CD4-positive, alpha-beta T cell treated with Interleukin-15 for 1 hour (primary cell): Measurements from ENCODE around the gene TTN.
A peak's percentile ranks its signal among the peaks of the same experiment; 100 is the strongest.
"Not testable (repeated sequence)": the region's sequence is repeated elsewhere in the genome, so short reads cannot be mapped to it uniquely, and the experiment has no call there.

Source experiments
- DNase-seq: peaks from one replicate; pipeline ENCODE4 v3.0.0-alpha.2; 2020

Gene TTN

DNA sequence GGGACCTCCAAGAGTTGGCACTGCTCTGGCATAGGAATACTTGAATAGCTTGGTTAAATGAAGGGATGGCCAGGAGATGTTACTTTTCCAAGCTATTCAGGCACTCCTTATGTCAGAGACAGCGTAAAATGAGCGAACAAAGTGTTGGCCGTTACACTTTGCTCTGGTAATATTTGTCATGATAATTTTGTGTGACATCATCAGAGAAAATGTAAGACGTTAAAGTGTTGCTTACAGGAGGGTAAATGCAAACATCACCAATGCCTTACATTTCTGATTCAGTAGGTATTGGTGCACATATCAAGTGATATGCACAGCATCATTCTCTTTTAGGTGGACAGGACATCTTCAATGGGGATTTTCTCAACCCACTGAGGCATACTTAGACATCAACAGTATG is 281.0 kb downstream of the TTN start:
- no peak for DNase-seq

DNA sequence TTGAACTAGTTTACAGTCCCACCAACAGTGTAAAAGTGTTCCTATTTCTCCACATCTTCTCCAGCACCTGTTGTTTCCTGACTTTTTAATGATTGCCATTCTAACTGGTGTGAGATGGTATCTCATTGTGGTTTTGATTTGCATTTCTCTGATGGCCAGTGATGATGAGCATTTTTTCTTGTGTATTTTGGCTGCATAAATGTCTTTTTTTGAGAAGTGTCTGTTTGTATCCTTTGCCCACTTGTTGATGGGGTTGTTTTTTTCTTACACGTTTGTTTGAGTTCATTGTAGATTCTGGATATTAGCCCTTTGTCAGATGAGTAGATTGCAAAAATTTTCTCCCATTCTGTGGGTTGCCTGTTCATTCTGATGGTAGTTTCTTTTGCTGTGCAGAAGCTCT is 281.8 kb downstream of the TTN start:
- not testable (repeated sequence) for DNase-seq

DNA sequence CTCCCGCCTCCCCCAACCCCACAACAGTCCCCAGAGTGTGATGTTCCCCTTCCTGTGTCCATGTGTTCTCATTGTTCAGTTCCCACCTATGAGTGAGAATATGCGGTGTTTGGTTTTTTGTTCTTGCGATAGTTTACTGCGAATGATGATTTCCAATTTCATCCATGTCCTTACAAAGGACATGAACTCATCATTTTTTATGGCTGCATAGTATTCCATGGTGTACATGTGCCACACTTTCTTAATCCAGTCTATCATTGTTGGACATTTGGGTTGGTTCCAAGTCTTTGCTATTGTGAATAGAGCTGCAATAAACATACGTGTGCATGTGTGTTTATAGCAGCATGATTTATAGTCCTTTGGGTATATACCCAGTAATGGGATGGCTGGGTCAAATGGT is 282.2 kb downstream of the TTN start:
- DNase-seq = not testable (repeated sequence)

DNA sequence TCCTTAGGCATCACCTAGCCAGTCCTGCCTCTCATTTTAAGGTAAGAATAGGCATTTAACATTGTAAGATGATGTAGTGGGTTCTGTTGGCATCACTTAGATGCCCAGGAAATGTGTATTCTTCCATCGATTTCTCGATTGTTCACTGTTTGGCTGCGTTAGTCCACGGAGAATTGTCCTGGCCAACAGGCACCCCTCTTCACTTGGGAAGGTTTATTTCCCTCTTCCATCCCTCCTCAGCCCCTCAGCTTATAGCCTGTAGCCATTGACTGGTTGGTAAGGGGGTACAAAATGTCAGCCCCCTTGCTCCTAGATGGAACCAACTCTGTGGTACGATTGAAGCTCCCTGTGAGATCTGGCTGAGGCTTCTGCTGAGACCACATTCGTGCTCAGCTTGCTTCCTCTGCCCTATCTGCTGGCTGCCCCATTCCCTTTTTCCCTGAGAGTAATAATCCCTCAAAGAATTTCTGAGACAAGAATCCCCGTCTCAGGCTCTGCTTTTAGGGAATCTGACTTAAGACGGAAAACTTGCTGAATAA is 283.6 kb downstream of the TTN start:
- DNase-seq = no peak

DNA sequence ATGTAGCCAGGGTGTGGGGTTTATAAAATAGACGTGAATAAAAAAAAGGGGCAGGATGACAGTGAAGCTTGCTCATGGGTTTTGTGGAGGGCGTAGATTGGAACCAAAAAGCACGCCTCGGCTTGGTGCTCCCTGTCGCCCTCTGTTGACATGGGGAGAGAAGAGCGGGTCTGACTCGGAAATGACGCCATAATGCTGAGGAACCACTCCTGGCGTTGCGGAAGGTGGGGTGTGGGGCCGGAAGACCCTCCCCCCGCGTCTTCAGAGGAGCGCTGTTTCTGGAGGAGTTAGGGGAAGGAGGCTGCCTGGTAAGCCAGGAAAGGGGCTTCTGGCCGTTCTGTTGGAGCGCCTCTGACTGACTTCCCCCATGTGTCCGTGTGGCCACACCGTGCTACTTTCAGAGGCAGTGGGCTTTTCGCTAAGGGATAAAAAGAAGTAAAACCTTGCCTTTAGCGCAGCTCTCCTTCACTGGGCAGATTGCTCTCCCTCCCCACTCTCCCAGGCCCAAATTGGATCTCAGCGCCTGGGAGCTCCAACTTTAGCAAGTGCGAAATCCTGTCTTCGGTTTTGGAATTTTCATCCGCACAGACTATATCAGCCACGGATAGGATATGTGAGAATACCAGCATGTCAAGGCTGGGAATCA is 284.1 kb downstream of the TTN start:
- DNase-seq = peak; percentile 86

DNA sequence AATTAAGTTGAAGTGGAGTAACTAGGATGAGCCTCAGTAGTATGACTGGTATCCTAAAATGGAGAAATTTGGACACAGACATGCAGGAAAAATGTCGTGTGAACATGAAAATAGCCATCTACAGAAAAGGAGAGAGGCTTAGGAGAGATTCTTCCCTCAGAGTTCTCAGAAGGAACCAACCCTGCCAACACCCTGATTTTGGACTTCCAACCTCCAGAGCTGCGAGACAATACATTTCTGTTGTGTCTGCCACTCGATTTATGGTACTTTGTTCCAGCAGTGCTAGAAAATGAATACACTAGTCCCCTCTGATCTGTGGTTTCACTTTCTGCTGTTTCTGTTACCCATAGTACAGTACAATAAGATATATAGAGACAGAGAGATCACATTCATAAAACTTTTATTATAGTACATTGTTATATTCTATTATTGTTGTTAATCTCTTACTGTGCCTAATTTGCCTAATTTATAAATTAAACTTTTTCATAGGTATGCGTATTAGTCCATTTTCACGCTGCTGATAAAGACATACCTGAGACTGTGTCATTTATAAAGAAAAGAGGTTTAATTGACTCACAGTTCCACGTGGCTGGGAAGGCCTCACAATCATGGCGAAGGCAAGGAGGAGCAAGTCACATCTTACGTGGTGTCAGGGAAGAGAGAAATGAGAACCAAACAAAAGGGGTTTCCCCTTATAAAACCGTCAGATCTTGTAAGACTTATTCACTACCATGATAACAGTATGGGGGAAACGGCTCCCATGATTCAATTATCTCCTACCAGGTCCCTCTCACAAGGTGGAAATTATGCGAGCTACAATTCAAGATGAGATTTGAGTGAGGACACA is 285.7 kb downstream of the TTN start:
- no peak for DNase-seq

DNA sequence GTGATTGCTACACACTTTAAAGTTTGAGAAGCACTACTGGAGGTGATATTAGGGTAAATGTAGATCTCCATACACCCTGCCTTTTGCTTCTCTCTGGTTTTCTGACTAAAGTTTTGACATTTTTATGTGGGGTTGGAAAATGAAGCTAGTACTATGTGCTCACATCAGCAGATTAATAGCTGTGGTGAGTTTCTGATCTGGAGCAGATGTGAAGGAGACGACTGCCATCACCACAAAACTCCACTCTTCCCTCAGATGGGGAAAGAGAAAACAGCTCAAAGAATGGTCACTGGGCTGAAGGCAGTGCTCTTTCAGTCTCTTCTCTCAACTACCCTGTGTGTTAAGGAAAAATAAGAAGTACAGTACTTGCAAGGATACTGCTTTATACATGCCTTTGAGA is 289.7 kb downstream of the TTN start:
- DNase-seq = no peak

DNA sequence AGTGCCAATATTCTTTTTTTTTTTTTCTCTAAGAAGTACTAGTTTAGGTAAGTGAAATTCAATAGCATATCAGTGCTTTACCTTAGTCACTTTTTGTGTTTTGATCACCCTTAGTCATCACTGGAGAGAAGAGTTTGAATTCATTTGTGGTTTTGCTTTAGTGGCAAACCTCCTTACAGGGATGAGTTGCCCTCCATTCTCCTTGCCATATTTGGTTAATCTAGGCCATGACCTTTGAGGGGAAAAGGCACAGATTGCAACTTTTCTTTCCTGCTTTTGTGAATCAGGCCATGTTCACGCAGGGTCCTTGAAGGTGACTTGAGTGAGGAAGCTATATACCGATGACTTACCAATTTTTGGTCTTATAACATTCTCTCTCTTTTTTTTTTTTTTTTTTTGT is 292.6 kb downstream of the TTN start:
- DNase-seq = no peak

DNA sequence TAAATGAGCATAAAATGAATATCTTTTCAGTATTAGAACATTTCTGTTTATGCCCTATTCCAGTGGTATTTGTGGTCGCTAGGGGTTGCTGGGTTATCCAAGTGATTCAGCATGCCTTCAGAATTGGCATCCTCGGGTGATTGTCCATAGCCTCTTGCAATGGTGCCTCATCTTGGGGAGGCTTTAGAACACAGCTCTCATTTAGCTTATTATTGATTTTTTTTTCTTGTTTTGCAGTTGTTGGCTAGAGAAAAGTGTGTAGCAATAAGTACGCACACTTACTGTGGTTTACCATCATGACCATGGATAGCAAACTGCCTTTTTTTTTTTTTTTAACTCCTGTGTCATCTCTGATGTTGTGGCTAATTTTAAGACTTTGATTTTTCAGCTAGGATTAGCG is 293.3 kb downstream of the TTN start:
- DNase-seq = no peak

DNA sequence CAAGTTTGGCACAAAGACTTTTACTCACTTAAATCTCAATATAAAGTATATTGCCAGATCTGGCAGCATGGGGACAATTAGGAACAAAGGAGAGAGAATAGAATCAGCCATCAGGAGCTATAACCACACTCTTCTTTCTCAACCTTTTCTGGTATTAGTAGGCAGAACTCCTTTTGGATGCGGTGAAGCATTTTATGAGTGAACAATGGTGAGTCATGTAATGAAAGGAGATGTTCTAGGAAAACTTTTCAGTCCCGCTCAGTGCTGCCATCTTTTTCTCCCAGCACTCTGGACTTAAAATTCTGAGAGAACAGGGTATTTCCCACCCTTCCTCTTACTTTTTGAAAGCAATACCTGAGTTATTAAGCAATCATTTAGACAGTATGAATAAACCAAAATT is 294.7 kb downstream of the TTN start:
- DNase-seq = no peak

DNA sequence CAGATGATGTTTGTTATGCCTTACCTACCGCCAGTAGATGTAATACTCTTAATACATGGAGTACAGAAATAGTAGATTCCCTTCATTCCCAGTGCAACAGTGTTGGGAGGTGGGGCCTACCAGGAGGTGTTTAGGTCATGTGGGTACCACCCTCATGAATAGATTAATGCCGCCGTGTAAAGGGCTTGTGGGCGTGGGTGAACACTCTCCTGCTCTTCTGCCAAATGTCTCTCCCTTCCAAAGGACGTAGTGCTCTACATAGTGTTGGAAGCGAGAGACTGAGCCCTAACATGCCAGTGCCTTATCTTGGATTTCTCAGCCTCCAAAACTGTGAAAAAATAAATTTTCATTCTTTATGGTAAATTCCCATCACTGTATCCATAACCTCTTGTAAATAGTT is 296.8 kb downstream of the TTN start:
- DNase-seq = no peak

DNA sequence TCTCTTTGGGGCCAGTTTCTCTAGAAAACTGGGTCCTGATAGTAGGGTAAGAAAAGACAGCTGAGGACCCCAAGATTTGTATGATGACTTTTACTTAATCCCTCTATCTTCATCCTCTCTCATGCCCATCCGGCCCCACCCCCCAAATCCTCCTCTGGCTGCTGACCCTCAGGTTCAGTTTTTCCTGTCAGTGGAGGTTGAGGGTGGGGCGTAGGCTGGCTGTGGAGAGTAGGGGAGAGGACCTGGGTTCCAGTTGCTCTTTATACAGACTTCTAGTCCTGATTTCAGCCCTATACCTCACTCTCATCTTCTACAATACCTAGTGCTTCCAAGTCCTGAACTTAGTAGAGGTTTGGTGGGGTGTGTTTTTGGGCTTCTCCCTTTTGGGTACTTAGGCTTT is 298.6 kb downstream of the TTN start:
- DNase-seq = no peak

DNA sequence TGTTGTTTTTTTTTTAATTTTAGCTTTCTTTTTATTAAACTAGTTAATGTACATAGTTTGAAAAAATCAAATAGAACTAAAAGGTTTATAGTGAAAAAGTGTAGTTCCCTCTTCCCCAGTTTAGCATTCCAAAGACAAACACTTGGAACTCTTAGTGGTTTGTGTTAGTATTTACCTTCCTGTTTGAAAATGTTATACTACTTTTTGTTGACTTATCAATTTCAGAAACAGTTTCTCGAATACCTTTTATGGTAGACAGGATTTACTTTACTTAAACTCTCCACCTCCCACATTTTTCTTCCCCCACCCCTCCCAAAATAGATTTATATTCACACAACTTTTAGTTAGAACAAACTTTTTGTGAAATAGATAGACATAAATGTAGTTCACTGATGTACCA is 300.3 kb downstream of the TTN start:
- no peak for DNase-seq

DNA sequence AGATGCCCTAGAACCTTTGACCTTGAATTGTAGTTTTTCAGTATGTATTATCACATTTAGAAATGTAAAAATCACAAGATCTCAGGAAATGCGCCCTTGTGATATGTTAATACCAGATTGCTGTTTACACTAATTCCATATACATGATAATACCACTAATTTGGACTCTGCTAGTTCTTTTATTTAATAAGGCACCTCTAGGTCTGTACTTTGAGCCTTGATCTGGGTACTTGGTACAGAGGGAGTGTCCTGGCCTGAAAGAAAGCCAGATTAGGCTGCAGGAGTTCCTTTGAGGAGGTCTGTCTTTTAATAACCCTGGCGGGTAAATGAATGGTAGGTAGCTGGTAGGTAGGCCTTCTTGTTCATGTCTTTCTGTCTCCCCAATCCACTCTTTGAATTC is 300.7 kb downstream of the TTN start:
- DNase-seq = no peak

DNA sequence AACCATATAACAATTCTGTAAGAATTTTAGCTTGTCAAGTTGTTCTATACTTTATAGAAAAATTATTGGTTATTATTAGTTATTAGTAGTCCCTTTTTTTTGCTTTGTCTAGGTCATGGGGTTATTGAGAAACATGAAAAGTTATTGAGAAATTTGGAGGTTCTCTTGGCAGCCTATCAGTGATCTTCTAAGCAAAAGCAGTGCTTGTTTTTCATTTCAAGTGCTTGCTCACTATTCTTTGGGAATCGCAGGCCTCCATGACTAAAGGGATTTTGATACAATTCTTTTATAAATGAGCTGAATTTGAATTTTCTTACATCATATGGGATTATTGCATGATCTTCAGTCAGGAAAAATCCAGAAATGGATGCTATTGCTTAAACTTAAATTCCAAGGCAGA is 301.1 kb downstream of the TTN start:
- no peak for DNase-seq

DNA sequence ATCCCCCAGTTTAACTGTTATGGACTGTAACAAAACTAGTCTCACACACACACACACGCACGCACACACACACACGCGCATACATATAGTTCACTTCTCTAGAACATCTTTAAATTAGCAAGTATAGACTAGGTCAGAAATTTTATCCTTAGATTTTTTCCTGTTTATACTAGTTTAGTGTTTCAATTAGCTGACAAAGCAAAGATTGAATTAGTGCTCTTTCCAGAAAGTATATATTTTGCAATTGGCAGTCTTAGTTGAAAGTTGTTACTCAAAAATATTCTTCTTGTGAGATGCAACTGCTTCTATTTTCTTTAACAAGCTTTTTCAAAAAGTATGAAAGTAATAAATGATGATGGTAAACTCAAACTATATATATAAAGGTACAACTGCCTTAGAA is 304.5 kb downstream of the TTN start:
- DNase-seq = no peak

DNA sequence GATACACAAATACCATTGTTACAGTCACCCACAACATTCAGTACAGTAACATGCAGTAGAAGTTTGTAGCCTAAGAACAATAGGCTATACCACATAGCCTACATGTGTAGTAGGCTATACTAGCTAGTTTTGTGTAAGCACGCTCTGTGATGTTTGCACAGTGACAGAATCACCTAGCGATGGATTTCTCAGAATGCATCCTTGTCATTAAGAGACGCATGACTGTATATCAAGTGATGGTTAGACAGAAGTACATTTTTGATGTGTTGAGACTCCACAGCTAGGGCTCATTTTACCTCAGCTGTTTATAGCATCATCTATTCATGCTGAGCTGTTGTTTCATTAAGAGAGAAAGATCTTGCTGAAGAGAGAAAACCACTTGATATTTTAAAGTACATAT is 307.6 kb downstream of the TTN start:
- no peak for DNase-seq

DNA sequence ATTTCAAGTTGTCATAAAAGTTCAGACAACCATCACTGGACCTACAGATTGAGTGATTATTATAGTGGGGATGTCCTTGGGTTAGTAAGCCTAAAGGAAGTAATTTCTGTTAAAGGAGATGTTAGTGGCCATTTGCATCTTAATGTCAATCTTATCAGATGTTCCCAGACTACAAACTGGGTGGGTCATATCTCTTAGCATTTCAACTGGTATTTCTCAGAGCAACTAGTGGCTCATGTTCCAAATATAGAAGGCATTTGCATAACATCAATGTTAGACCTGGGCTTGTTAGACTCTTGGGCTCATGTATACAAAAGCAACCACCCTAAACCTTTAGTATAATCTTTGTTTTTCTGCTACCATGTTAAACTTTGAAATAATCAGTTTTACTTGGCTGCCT is 309.1 kb downstream of the TTN start:
- no peak for DNase-seq

DNA sequence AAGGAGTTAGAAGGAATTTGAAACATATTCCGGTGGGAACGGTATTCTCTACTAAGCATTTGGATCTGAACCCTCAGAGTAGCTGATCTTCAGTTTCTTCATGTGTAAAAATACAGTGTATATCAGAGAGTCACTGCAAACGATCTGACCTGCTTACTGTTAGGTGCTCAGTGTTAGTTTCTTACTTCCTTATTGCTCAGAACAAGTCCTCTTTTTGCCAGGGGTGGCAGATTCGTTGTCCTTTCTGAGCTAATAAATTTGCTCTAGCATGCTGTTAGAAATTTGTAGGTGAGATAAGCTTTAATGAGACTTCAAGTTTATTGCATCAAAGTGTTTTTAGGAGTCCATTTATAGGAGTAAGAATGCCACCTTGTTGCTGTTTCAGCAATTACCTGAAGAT is 311.2 kb downstream of the TTN start:
- DNase-seq = no peak

DNA sequence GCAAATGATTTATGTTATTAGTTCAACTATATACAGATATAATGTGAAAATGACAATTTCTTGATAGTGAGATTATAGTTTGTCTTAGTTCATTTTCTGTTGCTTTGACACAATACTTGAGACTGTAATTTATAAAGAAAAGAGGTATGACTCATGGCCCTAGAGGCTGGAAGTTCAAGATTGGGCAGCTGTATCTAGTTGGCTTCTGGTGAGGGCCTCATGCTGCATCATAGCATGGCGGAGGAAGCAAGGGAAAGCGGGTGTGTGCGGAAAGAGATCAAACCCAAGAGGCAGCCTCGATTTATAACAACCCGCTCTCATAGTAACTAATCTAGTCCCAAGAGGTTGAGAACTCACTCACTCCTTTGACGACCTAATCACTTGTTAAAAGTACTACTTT is 315.6 kb downstream of the TTN start:
- no peak for DNase-seq

DNA sequence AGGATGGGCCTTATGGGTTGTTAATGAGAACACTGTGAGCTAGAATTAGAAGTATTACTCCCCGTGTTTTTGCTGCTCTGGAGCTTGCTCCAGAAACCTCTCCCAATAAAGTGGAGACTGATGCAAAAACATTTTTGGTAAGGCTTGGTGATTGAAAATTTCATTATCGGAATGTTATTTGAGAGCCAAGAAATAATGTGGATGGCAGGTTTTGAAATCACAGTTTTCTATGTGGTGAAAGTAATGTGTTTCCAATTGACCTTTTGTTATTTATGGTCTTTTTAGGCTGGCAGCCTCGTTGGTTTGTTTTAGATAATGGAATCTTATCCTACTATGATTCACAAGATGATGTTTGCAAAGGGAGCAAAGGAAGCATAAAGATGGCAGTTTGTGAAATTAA is 321.9 kb downstream of the TTN start:
- no peak for DNase-seq

DNA sequence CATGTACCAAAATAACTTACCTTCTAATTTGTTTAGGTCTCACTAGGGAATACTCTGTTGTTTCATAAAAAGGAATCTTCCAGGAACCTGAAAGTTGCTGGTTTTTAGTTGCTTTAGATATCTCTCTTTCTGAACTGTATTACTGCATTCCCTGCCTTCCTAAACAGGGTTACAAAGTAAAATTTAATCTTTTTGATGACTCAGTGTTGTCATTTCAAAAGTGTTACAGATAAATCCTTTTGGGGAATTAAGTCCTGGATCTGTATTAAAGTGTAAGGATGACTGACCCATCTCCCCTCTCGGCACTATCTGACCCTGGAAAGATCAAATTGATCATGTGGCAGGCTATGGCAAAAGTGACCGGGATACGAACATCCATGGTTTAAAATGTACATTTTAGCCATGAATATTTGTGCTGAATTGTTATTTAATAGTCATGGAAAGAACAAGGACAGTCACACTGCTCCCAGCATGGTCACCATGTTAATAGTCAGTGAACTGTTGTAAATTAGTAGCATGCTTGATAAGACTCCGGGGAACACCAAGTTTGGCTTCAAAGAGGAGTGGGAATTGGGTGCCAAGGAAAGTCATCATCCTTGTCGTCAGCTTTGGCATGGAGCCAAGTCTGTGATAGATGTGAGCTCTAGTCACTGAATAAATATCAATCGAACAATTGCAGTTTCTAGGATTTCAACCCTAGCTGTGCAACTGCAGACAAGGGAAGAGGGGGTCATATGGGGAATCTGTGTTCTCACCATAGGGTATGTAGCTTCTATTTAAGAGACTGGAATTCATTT is 322.8 kb downstream of the TTN start:
- DNase-seq = no peak

DNA sequence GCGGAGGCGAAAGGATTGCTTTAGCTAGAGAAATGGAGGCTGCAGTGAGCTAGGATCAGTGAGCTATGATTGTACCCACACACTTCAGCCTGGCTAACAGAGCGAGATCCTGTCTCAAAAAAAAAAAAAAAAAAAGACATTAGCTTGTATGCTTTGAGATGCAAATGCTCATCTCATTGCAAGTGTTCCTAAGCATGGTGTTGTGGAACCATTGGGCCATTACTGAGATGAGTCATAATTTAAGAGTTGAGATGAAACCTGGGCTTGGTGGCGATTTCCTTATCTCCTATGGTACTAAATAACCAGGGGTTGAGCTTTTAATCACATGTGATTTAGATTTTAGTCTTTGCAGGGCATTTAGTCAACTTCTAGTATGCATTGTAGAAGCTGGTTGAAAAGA is 324.8 kb downstream of the TTN start:
- no peak for DNase-seq
